ENCODE measurements around the gene KIF3B. TPM values are rescaled to one million over a fixed set of nuclear protein-coding genes. Genes with fewer than 3 reads are reported as not detected.

KIF3B gene
- total and polyA plus RNA-seq, 2 of the 13 experiments (the other 11 are each of a cell fraction or from before 2014, with no cell fraction given) = 23.6 to 28.8 TPM

DNA sequence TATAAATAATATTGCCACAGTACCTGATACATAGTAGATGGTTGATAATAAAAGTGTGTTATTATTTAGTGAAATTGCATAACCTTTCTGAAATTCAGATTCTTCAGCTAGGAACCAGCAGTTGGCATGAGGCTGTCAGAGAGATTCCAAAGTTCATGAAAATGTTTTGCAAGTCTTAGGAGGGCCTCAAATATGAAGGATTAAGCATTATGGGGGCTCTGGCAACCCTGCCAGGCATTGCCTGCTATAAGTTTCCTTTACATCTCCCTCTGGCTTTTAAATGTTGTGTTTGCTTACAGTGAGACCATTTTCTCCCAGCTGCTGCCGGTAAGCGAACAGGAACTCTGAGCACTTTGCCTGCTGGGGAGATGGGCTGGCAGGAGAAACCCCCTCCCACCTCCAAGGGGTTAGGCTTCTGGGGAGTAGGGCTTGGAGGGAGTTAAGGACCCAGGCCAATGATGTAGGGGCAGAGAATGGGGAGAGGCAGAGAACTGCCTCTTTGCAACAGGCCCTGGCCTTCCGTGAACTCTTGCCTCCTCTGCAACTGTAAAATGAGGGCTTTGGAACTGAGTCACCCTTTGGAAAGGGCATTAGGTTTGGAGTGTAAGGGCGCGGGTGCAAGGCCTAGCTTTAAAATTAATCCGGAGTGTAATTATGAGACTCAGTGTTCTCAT lies 33.2 kb upstream of the KIF3B start (continued):
- TF ChIP-seq ZNF850 (CRISPR knock-in tag; conservative IDR thresholded peaks at IDR 0.05) = no peak
- TF ChIP-seq HDAC6 (IDR thresholded peaks at IDR 0.05; ENCODE audit: low read depth, low read length) = no peak
- TF ChIP-seq SAP130 (CRISPR knock-in tag; IDR thresholded peaks at IDR 0.05; ENCODE audit: low read depth) = peak; percentile 15; the same call in 1 of the 2 replicates
- no peak for TF ChIP-seq MEIS2 (CRISPR knock-in tag; IDR thresholded peaks at IDR 0.05)
- TF ChIP-seq TBP (CRISPR knock-in tag; IDR thresholded peaks at IDR 0.05) = no peak
- TF ChIP-seq, protein P1, sequence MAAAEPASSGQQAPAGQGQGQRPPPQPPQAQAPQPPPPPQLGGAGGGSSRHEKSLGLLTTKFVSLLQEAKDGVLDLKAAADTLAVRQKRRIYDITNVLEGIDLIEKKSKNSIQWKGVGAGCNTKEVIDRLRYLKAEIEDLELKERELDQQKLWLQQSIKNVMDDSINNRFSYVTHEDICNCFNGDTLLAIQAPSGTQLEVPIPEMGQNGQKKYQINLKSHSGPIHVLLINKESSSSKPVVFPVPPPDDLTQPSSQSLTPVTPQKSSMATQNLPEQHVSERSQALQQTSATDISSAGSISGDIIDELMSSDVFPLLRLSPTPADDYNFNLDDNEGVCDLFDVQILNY (CRISPR knock-in tag; conservative IDR thresholded peaks at IDR 0.05) = no peak
- TF ChIP-seq SOX13 (IDR thresholded peaks at IDR 0.05) = no peak
- TF ChIP-seq SOX13 (CRISPR knock-in tag; conservative IDR thresholded peaks at IDR 0.05 in 1 of 2, IDR thresholded peaks at IDR 0.05 in 1 of 2) = 0 out of 4 replicates have a peak, but pooled peaks of 1 of the 2 experiments have one; percentile 6
- no peak for TF ChIP-seq NAIF1 (CRISPR knock-in tag; IDR thresholded peaks at IDR 0.05; ENCODE audit: borderline replicate concordance)
- no peak for TF ChIP-seq DR1 (CRISPR knock-in tag; IDR thresholded peaks at IDR 0.05)
- 0 out of 2 replicates have a peak, but pooled peaks have one; percentile 32 for TF ChIP-seq NCOR1 (IDR thresholded peaks at IDR 0.05; ENCODE audit: borderline replicate concordance, low read length)
- no peak for TF ChIP-seq ZBTB7A (CRISPR knock-in tag; IDR thresholded peaks at IDR 0.05)
- TF ChIP-seq HCFC1 (IDR thresholded peaks at IDR 0.05; ENCODE audit: low read depth, low read length) = no peak
- no peak for TF ChIP-seq KLF16 (CRISPR knock-in tag; IDR thresholded peaks at IDR 0.05)
- 0 out of 2 replicates have a peak, but pooled peaks have one; percentile 11 for TF ChIP-seq TFE3 (CRISPR knock-in tag; IDR thresholded peaks at IDR 0.05)
- TF ChIP-seq CHCHD3 (CRISPR knock-in tag; IDR thresholded peaks at IDR 0.05) = no peak
- TF ChIP-seq MXD1 (CRISPR knock-in tag; IDR thresholded peaks at IDR 0.05) = no peak
- TF ChIP-seq SATB2 (CRISPR knock-in tag; IDR thresholded peaks at IDR 0.05) = no peak
- TF ChIP-seq SP140L (CRISPR knock-in tag; IDR thresholded peaks at IDR 0.05; ENCODE audit: borderline replicate concordance) = no peak
- no peak for TF ChIP-seq PHF8 (CRISPR knock-in tag; IDR thresholded peaks at IDR 0.05)
- TF ChIP-seq ZMYM2 (CRISPR knock-in tag; IDR thresholded peaks at IDR 0.05) = no peak
- TF ChIP-seq HOMEZ (CRISPR knock-in tag; IDR thresholded peaks at IDR 0.05; ENCODE audit: low read depth) = no peak
- TF ChIP-seq ZC3H4 (CRISPR knock-in tag; IDR thresholded peaks at IDR 0.05; ENCODE audit: borderline replicate concordance) = no peak
- TF ChIP-seq ZNF746 (CRISPR knock-in tag; IDR thresholded peaks at IDR 0.05) = no peak
- no peak for TF ChIP-seq ZNF607 (CRISPR knock-in tag; IDR thresholded peaks at IDR 0.05; ENCODE audit: borderline replicate concordance)
- TF ChIP-seq KMT2A (CRISPR knock-in tag; IDR thresholded peaks at IDR 0.05) = no peak
- TF ChIP-seq GLI4 (CRISPR knock-in tag; IDR thresholded peaks at IDR 0.05; ENCODE audit: borderline replicate concordance) = no peak
- TF ChIP-seq FOXO1 (CRISPR knock-in tag; IDR thresholded peaks at IDR 0.05) = no peak
- TF ChIP-seq ZNF33A (CRISPR knock-in tag; IDR thresholded peaks at IDR 0.05; ENCODE audit: borderline replicate concordance) = no peak
